HG03354 (cell line): ENCODE data around the gene PRRC2B.
A peak's percentile ranks its signal among the peaks of the same experiment; 100 is the strongest.
"Not testable (repeated sequence)": the region's sequence is repeated elsewhere in the genome, so short reads cannot be mapped to it uniquely, and the experiment has no call there.

ENCODE experiments used
- ATAC-seq: cut with Tn5 transposase; IDR thresholded peaks from one replicate; pipeline ENCODE4 v1.9.1; 2021; ENCODE audit warnings: mild to moderate bottlenecking; ENCODE audit not compliant: unreplicated experiment, poor library complexity, severe bottlenecking

Gene PRRC2B

DNA sequence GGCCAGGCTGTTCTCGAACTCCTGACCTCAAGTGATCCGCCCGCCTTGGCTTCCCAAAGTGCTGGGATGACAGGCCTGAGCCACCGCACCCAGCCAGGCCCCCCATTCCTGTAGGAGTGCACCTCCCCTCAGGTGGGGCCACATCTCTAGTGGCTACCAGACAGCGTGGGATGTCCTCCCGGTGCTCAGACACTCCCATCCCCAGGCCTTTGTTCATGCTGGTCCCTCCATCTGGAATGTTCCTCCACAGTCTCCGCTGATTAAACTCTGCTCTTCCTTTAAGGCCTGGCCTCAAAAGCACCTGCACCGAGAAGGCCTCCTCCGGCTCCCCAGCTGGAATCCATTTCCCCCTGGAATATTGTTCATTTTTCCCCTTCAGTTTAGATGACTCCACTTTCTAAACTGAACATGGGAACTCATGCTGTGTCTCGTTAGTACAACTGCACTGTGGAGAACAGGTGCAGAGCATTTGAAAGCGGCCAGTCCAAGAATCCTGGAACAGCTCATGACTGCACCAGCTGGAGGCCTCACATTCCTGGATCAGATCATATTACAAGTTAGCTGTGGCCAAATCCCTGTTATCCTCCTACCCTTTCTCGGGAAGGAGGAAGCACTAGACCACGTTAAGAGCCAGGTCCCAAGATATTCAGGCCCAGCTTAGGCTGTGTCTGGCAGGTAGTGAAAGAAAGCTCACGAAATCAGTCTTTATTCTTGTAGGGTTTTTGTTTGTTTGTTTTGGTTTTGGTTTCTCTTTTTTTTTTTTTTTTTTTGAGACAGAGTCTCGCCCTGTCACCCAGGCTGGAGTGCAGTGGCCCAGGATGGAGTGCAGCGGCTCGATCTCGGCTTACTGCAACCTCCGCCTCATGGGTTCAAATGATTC is 10.8 kb upstream of the PRRC2B start:
- no peak for ATAC-seq

DNA sequence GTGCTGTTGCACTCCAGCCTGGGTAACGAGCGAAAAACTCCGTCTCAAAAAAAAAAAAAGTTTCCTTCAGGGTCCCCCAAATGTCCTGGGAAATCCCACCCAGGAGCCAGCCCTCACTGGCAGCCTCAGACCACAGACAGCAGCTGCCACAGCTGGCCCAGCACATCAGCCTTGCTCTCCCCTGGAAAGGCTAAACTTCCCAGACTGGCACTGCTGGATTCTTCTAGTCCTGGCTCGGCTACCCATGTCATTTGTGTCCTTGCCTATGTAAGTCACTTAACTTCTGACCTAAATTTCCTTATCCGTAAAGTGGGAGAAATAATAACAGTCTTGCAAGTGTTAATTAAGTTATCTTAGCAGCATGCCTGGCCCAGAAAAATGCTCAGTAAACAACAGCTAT is 8.6 kb upstream of the PRRC2B start:
- ATAC-seq = no peak

DNA sequence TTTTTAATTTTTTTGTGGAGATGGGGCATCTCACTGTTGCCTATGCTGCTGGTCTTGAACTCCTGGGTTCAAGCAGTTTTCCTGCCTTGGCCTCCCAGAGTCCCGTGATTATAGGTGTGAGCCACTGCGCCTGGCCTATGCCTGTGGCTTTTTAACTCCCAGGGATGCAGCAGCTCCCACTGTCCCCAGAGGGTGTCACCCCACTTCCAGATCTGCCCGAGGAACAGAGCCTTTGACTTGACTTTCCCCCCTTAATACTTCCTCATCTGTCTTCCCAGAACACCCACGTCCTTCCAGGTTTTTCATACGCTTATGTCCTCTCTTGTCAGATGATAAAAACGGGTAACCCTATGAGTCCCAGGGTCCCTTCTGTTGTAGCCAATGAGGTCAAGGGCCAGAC is 7.6 kb upstream of the PRRC2B start:
- no peak for ATAC-seq

DNA sequence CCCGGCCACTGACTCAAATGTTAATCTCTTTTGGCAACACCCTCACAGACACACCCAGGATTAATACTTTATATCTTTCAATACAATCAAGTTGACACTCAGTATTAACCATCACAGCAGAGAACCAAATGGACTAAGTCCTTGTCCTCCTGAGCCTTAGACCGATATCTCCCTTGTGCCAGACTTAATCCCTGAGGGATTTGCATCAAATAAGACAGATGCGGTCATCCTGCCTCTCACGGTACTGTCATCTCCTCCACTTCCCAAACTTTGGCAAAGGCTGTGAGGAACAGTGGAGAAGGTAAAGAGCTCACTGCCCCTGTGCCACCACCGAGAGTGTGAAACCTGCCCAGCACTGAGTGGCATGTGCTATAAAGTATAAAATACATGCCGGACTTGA is 6.5 kb upstream of the PRRC2B start:
- ATAC-seq = no peak

DNA sequence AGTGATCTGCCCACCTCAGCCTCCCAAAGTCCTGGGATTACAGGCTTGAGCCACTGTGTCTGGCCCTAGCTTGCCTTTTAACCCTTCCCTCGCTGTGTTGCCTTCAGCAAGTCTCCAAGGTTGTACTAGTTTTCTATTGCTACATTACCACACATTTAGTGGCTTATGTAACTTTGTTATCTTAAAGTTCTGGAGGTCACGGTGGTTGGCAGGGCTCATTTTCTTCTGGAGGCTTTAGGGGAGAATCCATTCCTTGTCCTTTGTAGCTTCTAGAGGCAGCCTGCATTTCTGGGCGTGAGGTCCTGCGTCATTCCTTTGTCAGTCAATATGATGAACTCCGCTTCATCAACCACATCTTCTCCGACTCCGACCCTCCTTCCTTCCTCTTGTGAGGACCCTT is 2.9 kb upstream of the PRRC2B start:
- ATAC-seq = no peak

DNA sequence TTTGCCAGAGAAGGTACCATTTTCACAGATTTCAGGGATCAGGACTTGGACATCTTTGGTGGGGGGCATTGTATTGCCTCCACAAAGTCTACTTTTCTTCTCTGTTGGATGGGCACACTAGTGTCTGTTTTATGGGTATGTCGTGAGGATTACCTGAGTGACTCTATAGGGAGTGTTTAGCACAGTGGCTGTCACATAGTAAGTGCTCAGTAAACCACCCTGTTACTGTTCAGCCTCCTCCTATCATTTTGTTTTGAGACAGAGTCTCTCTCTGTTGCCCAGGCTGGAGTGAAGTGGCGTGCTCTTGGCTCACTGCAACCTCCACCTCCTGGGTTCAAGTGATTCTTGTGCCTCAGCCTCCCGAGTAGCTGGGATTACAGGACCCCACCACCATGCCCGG is 2.4 kb upstream of the PRRC2B start:
- ATAC-seq = no peak

DNA sequence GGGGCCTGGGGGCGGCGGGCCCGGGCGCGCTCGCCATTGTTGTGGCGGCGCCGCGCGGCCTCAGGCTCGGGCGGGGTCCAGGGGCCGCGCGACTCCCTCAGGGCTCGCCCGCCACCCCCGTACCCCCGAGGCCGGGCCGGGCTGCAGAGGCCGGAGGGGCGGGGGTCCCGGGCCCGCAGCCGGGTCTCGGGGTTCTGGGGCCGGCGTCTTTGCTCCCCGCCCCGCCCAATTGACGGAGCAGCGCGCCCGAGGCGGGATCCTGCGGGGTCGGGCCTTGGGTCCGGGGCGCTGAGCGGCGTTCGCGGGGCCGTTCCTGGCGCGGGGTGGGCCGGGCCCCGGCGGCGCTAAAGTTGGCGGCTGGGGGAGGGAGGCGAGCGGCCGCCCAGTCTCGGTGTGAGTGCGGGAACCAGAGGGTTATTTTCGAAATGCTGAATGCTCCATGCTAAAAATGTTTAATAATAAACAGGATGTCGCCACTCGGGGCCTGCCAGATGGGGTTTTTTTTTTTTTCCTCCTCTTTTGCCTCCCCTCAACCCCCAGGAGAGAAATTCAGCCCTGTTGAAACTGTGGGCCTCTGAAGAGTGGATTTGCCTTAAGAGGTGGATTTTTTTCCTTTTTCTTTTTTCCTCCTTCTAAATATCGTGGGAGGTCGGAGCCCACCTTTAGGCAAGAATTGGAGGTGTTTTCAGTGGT is 724 bp downstream of the PRRC2B start:
- ATAC-seq = peak; percentile 43

DNA sequence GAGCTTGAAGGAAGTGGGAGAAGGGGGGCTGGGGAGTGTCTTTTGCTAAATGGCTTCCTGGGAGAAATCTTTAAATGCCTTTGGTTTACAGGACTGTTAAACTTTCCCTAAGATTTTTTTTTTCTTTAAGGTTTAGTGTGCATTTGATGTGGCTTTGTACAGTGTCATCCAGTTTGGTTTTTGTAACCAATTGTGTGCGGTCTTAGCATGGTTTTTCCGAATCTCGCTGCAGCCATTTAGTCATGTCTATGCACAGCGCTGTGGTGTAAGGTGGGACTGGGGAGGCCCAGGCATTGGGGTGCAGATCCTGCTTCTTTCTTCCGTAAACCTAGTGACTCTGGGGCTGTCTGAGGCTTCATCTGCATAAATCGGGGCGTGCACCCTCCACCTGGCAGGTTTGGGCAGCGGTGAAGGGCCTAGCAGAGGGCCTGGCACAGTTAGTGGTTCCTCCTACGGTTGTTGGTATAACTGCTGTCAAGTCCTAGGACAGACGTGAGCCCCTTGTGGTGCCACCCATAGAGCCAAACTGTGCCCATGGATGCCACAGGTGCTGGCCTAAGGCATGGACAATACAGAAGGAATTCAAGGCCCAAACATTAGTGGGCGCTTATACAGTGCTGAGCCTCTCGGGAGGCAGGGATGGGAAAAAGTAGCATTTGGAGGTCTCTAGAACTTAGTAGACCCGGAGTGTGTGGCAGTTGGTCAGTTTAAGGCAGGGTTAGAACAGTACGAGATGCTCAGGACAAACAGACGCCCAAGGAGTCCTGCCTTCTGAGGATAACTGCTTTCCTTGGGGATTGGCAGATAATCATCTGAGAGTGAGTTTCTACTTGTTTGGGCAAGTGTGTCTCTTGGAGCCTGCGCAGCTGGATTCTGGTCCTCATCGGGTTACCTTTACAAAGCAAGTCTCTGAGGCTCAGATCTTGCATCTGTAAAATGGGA is 1.5 kb downstream of the PRRC2B start:
- ATAC-seq = no peak

DNA sequence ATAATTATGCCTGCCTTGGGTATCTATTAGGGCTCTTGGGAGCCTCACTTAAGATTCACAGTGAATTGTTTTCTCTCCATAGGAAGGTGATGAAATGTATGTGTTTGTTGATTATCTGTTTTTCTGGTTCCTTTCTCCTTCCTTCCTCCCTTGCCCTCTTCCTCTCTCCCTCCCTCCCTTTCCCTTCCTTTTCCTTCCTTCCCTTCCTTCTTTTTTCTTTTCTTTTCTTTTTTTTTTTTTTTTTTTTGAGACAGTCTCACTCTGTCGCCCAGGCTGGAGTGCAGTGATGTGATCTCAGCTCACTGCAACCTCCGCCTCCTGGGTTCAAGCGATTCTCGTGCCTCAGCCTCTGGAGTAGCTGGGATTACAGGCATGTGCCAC is 2.2 kb downstream of the PRRC2B start:
- not testable (repeated sequence) for ATAC-seq

DNA sequence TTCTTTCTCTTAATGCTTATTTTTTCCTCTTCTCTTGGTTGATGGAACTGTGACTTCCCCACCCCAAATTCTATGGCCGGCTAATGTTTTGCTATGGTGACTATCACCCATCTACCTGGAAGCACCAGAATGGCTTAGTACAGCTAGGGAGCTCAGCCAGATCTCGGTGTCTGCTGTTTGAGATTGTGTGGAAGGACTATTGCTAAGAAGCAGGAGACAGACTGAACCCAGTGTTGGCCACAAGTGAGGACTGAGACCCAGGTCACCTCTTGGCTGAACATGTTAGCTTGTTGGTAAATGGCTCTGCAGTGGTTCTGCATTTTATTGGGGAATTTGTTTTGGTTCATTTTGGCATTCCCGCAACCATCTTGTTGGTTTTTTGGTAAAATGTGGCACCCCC is 2.7 kb downstream of the PRRC2B start:
- ATAC-seq = no peak

DNA sequence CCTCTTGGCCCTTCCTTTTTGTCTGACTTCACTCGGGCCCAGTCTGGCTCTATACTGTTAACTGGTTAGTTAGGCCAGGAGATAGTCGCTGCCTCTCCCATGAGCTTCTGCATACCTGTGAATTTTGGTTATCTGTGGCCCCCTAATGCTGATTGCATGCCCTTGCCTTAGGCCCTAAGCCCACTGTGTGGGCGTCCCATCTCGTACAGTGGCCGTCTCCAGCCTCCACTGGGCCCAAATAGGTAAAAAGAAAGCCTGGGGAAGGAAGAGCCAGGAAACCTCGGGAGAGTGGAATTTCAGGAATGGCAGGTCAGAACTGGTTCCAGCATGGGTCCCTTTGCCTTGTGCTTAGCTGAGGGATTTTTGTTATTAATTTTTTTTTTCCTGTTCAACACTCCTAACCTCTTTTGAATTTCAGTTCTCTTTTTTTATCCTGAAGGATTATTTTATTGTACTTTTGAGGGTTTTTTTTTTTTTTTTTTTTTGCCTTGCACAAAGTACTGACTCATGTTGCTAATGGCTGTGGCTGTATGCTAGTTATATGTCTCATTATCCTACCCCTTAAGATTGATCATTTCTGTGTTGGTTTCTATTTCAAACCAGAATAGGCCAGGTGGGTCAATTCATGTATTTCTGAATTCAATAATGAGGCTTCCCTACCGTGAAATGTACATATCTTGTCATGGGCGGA is 3.4 kb downstream of the PRRC2B start:
- no peak for ATAC-seq

DNA sequence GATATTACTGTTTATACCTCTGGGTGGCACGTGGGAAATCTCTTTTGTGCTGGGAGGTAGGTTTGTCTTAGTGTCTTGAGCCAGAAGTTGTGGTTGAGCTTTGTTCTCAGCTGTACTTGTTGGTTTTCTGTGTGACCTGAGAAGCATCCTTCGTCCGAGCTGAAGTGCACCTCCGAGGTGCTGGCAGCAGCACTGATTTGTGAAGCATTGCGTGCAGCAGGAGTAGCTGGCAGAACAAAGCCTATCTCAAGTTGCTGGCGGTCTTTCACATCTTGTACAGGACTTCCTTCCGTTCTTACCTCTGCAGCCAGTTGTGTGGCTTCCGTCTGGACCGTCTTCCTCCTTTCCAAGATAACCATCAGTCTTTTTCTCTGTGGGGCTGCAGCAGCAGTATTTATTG is 4.3 kb downstream of the PRRC2B start:
- no peak for ATAC-seq

DNA sequence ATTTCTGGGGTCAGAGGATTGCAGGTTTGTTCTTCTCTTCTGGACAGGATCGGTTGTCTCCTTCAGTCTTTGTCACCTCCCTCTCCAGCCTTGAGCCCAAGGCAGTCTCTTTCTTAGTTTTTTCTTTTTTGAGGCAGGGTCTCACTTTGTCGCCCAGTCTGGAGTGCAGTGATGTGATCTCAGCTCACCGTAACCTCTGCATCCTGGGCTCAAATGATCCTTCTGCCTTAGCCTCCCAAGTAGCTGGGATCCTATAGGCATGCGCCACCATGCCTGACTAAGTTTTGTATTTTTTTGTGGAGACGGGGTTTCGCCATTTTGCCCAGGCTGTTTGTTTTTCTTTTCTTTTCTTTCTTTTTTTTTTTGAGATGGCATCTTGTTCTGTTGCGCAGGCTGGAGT is 6.1 kb downstream of the PRRC2B start:
- no peak for ATAC-seq

DNA sequence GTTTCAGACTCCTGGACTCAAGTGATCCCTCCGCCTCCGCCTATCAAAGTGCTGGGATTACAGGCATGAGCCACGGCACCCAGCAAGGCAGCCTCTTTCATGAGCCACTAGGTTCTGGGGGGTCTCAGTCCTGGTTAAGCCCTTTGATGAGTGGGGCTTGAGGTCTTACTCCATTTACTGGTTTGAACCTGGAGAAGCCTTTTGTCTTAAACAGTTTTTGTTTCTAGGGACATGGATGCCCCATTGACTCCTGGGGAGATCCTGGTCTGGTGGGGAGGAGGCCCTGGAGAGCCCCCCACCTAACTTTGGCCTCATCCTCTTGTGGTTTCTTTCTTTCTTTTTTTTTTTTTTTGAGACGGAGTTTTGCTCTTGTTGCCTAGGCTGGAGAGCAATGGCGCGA is 6.7 kb downstream of the PRRC2B start:
- no peak for ATAC-seq

DNA sequence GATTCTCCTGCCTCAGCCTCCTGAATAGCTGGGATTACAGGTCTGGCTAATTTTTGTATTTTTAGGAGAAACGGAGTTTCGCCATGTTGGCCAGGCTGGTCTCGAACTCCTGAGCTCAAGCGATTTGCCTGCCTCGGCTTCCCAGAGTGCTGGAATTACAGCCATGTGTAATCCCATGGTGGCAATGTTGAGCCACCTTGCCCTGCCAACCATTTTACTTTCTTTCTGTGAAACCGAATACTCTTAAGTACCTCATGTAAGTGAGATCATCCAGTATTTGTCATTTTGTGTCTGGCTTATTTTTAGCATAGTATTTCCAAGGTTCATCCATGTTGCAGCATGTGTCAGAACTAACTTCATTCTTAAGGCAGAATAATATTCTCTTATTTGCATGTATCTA is 8.2 kb downstream of the PRRC2B start:
- ATAC-seq = no peak

DNA sequence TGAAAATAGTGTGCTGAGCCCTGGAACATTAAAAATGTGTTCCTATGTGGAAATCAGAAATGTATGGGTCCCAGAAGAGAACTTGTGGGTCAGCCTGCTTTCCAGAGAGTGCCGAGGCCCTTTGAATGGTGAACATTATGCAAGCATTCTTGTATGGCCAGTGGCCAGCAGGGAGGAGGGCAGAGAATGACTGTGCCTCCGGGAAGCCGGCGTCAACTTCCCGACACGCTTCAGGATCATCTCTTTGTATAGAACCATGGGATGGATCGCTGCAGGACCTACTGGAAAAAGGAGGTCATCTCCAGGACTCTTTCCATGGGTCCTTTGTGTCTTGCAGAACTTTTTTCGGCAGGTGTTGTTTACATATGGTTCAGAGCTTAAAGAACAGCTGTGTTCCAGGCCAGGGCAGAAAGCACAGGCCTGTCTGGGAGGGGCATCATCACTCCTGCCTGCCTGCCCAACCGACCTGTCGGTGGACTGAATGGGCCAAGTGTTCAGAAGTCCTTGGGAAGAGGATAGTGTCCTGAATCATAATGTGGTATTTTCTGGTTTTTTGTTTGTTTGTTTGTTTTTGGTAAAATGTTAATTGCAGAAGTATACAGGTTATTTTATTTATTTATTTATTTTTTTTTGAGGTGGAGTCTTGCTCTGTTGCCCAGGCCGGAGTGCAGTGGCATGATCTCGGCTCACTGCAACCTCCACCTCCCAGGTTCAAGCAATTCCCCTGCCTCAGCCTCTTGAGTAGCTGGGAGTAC is 9.0 kb downstream of the PRRC2B start:
- ATAC-seq = no peak

DNA sequence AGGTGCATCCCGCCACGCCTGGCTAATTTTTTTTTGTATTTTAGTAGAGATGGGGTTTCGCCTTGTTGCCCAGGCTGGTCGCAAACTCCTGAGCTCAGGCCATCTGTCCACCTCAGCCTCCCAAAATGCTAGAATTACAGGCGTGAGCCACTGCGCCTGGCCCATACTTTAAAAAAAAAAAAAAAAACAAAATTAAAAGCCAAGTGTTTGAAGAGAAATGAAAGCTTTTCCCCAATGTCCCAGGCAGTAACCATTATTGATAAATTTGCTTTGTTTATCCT is 9.5 kb downstream of the PRRC2B start:
- no peak for ATAC-seq

DNA sequence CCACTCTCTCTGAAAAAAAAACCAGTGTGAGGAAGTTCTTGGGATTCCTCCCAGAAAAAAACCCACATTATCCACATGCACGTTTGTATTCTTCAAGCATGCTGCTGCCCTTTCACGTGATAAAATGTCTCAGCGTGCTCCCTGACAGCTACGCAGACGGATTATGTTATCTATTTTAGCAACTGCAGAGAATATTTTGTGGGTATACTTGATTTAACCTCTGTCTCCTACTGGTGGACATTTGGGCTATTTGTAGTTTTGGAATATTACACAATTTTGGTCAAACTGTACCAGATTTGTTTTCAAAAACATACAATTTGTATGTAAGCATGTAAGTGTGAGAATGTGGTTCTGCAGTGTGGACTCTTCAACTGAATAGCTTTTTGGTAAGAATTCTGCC is 10.7 kb downstream of the PRRC2B start:
- no peak for ATAC-seq

DNA sequence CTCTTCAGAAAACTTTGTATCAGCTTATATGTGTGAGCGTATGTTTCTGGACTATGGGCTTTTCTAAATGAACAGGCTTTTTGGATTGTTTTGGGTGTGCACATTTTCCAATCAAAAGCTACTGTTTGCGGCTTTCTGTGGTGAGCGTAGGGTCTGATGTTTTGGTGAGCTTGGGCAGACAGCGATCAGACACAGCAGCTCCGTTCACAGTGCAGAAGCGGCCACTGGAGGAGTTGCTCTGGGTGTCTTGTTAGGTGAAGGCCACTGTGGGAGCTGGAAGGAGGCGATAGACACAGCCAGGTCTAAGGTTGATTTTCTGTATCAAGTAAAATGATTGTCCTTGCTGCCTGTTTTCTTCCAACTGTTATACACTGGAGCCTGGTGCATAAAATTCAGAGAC is 11.1 kb downstream of the PRRC2B start:
- ATAC-seq = no peak
